GM08714 (cell line): ENCODE measurements around the gene RNF175.

Source experiments
- H3K4me3 ChIP-seq: fragments of 200-500 bp; sonication (Bioruptor generic); 2 replicates; pipeline ENCODE4 v1.5.1; 2014; ENCODE audit warnings: mild to moderate bottlenecking, low read length, inconsistent platforms
- ZNF274 ChIP-seq: IDR thresholded peaks from 2 replicates; pipeline ENCODE4 v1.6.1; 2012; ENCODE audit warnings: mild to moderate bottlenecking, low read depth, low read length

RNF175 gene

DNA sequence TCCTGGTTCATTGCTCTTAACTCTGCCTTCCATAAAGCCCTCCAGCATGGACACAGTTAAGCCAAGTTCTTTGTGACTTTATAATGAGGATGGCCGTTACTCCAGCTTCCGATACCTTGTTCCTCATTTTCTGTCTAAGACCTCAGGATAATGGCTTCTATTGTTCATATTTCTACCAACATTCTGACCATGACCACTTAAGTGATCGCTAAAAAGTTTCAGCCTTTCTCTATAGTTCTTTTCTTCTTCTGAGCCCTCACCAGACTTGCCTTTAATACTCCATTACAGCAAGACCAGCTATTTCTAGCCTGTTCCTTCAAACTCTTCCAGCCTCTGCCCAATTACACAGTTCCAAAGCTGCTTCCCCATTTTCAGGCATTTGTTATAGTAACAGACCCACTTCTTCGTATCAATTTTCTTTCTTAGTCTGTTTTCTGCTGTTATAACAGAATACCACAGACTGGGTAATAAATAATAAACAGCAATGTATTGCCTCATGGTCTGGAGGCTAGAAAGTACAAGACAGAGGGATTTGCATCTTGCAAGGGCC lies 12.3 kb downstream of the RNF175 start:
- no peak overlapping the region for H3K4me3 ChIP-seq
- no peak for TF ChIP-seq ZNF274

DNA sequence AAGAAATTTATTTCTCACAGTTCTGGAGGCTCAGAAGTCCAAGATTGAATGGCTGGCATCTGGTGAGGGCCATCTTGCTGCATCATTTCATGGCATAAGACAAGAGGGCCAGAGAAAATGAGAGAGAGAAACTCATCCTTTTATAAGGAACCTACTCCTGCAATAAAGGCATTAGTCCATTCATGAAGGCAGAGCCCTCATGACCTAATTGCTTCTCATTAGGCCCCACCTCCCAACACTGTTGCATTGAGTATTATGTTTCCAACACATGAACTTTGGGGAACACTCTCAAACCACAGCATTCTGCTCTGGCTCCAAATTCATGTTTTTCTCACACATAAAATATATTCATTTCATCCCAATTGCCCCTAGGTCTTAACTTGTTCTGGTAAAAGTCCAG lies 14.2 kb downstream of the RNF175 start:
- no peak overlapping the region for H3K4me3 ChIP-seq
- no peak for TF ChIP-seq ZNF274

DNA sequence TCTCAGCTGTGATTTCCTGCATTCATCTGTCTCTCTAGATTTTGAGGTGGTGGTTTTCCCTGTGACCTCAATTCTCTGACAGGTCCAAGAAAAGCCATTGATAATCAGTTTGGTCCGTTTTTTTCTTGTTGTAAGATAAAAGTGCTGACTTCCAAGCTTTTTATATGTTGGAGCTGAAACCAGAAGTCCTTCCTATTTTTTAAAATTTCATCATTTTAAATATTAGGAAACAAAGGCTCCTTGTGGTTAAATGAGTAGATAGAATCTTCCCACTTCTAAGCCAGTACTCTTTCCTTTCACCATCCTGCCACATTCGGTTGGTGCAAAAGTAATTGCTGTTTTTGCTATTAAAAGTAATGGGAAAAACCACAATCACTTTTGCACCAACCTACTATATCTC lies 18.3 kb downstream of the RNF175 start:
- TF ChIP-seq ZNF274 = no peak
- no peak overlapping the region for H3K4me3 ChIP-seq

DNA sequence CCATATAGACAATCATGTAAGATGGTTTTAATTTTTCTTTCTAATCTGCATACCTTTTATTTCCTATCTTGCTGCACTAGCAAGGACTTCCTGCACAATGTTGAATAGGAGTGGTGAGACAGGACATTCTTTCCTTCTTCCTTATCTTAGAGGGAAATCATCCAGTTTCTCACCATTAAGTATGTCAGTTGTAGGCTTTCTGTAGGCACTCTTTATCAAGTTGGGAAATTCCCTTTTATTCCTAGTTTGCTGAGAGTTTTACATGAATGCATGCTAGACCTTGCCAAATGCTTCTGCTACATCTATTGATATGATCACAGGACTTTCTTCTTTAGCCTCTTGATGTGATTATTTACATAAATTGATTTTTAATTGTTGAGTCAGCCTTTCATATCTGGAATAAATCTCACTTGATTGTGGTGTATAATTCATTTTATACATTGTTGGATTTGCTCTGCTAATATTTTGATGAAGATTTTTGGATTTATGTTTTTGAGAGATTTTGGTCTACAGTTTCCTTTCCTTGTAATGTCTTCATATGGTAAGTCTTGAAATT lies 23.8 kb downstream of the RNF175 start:
- H3K4me3 ChIP-seq = no peak overlapping the region
- no peak for TF ChIP-seq ZNF274

DNA sequence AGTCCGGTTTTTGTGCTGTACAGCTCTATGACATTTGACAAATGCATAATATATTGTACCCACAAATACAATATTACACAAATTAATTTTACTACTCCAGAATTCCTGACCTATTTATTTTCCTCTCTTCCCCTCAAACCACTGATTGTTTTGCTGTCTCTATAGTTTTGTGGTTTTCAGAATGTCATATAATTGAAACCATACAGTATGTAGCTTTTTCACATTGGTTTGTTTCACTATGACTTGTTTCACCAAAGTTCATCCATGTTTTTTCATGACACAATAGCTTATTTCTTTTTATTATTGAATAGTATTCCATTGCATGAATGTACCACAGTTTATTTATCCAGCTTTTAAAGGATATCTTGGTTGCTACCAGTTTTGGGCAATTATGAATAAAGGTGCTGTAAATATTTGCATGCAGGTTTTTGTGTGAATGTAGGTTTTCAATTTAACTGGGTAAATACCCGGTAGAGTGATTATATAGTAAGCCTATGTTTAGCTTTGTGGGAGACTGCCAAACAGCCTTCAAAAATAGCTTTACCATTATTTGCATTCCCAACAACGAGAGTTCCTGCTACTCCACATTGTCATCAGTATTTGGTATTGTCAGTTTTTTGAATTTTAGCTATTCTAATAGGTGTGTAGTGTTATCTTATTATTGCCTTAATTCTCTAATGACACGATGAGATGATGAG lies 25.9 kb downstream of the RNF175 start:
- TF ChIP-seq ZNF274 = no peak
- no peak overlapping the region for H3K4me3 ChIP-seq

DNA sequence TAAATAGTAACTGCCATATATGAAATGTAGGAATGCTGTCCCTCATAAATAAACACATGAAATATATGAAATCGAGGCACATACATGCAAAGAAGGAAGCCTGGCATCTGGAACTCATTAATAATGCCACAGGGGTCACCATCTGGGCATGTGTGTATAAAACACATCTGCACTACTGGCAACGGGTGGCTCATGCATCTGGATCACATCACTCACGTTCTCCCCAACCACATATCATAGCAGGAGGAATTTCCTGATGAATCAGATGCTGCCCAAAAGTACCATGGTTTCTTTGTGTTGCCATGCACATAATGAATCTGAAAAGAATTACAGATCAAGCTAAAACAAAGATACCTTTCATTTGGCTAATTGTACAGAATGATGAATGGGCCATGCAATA lies 28.6 kb downstream of the RNF175 start:
- TF ChIP-seq ZNF274 = no peak
- H3K4me3 ChIP-seq = no peak overlapping the region

DNA sequence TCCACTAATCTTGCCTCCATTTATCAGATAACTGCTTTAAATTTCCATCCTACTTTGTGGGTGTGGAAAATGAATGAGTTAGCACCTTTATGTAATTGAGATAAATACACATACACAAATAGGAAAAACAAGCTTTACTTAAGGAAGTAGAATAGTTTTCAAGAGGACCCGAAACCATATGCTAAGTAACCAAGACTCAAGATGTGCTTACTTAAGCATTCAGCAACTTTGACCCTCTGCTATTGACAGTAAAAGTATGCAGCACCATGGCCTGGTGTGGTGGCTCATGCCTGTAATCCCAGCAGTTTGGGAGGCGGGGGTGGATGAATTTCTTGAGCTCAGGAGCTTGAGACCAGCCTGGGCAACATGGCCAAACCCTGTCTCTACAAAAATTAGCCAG lies 29.9 kb downstream of the RNF175 start:
- no peak overlapping the region for H3K4me3 ChIP-seq
- no peak for TF ChIP-seq ZNF274

DNA sequence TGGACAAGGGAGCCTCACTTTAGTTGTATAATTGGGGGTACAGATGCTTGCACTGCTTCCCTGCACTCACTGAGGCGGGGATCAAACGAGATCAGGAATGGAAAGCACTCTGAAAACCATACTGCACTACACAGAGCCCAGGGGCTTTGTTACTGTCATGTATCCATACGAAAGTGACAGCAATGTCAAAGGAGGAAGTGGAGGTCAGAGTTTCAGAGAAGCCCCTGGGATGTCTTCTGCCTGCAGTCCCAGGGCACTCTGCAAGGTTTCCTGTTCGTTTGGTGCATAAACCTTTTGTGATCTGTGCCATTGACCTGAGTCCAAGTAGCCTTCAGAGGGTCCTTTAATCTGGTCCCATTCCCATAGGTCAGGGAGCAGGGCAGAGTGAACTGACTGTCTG lies 31.2 kb downstream of the RNF175 start:
- no peak for TF ChIP-seq ZNF274
- no peak overlapping the region for H3K4me3 ChIP-seq

DNA sequence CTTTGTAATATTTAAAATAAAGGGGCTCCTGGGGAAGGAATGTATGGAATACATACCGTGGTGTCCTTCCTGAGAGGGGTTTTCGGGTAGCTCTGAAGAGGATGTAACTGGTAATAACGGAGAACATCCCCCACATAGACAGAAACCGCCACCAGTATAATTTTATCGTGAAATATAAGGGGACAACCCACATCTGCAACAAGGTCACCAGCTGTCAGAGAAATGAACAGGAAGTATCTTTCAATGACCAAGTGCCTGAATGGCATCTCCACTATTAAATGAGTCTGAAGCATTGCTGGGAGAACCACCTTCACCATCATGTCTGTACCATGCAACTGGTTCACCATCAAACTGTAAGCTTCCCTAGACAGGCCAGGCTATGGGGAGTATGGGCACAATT lies 31.7 kb downstream of the RNF175 start:
- TF ChIP-seq ZNF274 = no peak
- H3K4me3 ChIP-seq = no peak overlapping the region

DNA sequence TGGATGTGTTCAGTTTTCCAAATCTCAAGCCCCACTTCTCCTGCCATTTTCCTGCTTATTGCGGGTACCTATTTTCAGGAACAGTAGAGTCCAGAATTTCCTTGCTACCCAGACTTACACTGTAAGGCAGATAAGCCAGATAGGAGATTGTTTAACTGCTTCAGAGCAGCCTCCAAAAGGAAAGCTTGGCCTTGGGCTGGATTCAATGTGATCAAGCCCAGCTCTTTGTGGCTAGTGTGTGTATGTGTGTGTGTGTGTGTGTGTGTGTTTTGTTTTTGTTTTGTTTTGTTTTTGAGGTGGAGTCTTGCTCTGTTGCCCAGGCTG lies 34.0 kb downstream of the RNF175 start:
- TF ChIP-seq ZNF274 = no peak

DNA sequence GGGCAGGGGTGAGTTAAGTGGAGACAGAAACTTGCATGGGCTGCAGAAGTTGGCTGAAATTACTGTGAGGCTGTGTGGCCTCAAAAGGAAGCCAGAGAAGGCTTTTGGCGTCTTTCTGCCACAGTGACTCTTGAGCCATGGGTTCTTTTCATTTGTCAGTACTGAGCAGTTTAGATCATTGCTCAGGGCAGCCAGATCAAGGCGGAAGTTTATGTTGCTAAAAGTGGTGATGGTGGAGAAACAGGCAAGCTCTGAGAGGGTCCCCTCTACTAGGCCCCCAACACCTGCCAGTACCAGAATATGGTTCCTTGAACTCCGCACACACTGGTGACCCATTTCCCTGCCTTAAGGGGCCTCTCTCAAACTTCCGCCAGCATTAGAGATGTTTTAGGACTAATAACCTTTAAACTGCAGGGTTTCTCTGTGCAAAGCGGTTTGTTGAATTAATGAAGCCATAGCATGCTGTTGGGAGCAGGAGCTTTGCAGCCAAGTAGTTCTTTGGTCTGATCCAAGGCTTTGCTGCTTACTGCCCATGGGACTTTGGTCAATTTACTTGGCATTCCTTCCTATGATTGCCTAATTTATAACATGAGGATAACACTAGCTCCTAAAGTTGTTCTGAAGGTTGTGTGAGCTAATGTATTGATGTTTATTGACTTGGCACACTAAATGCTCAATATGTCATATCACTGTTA lies 34.5 kb downstream of the RNF175 start:
- no peak overlapping the region for H3K4me3 ChIP-seq
- no peak for TF ChIP-seq ZNF274

More for the DNA sequence above, 34.0 kb downstream of the RNF175 start:
- H3K4me3 ChIP-seq = no peak overlapping the region

DNA sequence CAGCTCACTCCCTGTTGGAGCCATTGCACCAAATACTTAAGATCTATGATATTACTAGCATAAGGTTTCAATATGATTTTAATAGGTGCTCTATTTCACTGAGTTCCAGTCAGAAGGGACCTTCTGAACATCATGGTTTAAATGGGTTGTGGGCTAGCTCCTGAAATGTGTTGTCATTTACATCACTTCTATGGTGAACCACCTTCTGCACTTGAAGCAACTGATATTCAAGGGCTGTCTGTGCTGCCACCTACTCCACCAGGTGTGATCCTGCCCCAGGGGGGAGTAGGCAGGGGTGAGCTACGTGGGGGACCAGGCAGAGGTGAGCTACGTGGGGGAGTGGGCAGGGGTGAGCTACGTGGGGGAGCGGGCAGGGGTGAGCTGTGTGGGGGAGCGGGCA lies 35.2 kb downstream of the RNF175 start:
- no peak overlapping the region for H3K4me3 ChIP-seq
- no peak for TF ChIP-seq ZNF274

DNA sequence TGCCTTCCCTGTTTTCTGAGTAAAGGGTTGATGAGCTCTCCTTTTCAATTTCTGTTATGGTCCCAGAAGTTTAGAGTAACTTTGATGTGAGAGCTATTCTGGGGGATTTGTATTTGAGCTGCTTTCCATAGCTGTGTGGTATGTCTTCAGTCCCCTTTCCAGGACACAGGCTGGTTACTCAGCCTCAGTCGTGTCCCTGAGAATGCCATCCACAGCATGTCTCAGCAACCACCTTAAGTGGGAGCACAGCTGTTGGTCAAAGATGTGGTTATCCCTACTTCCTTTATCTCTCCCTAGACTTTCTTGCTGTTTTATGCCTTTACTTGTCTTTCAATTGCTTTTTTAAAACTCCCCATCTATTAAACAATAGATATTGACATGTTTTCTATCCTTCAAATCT lies 37.8 kb downstream of the RNF175 start:
- no peak for TF ChIP-seq ZNF274
- no peak overlapping the region for H3K4me3 ChIP-seq

DNA sequence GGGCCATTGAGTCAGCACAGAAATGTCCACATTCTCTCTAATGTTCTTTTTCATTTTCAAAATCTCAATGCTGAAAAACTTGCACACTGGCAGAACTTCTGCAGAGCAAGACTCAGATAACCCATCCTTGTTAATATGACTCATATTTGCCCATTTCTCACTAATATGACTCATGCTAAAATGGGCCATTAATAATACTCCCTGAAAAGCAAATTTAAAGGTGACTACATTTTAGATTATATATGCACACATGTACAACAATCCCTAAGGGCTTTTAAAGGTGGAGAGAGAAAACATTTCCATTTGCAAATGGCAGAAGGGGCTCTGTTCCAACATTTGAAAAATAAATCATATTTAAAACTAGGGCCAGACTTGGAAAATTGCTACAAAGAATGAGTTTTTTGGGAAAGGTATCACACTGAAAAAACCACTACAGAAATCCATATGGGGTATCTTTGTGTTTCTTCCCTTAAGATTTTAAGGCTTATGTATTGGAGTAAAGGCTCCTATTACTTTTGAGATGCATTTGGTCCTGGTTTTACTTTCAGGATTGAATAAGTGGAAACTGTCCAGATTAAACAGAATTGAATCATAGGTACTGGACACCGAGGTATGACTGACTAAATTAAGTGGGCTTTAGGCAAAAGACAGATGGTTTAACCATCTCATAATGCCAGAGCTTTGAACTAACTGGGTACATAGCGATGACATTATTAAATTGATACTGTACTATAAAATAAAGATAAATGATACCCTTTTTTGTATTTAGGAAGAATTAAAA lies 45.8 kb downstream of the RNF175 start:
- no peak for TF ChIP-seq ZNF274
- no peak overlapping the region for H3K4me3 ChIP-seq
